GM12891 (cell line): ENCODE results near the gene CAPN11.
"Not testable (repeated sequence)": the region's sequence is repeated elsewhere in the genome, so short reads cannot be mapped to it uniquely, and the experiment has no call there.

Source experiments
- PAX5 ChIP-seq: IDR thresholded peaks from 2 replicates; pipeline ENCODE4 v1.6.1; 2011; ENCODE audit warnings: low read length, moderate library complexity, mild to moderate bottlenecking; ENCODE audit not compliant: insufficient read depth, severe bottlenecking
- POLR2A ChIP-seq: IDR thresholded peaks from 2 replicates; pipeline ENCODE4 v1.6.1; 2011; ENCODE audit warnings: low read depth, low read length, control low read depth
- POLR2AphosphoS5 ChIP-seq: IDR thresholded peaks from 2 replicates; pipeline ENCODE4 v1.6.1; 2011; ENCODE audit warnings: low read depth, low read length, control low read depth
- POU2F2 ChIP-seq: IDR thresholded peaks from 2 replicates; pipeline ENCODE4 v1.6.1; 2011; ENCODE audit warnings: low read depth, mild to moderate bottlenecking, control low read depth, low read length, moderate library complexity
- SPI1 ChIP-seq: IDR thresholded peaks from 2 replicates; pipeline ENCODE4 v1.6.1; 2011; ENCODE audit warnings: low read depth, low read length, control low read depth
- TAF1 ChIP-seq: IDR thresholded peaks from 2 replicates; pipeline ENCODE4 v1.6.1; 2011; ENCODE audit warnings: low read depth, low read length, control low read depth

DNA sequence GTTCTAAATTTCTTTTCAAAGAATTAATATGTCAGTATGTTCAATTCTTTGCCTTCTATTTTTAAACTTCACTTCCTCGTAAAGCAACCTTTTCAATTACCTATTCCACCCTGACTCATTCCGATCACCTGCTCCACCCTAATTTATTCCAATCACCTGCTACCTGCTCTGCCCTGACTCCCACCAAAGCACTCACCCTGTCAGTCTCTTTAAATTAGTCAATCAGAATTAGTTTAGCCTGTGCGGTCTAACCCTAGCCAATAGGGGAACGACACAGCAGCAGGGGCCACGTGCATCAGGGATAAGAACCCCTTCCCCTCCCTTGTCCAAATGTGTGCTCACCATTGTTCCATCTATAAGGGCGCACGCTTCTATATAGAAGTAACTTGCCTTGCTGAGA lies 26.7 kb downstream of the CAPN11 start:
- TF ChIP-seq POLR2A, POLR2AphosphoS5, TAF1, PAX5, POU2F2, SPI1: not testable (repeated sequence)
